GOT3 (cell line): Measurements from ENCODE around the gene SEPTIN3.

ENCODE experiments used
- DNase-seq: peaks from one replicate; lab custom pipeline; 2025; ENCODE audit warnings: mixed read lengths; lab: John Stamatoyannopoulos, UW

The SEPTIN3 gene, protein sequence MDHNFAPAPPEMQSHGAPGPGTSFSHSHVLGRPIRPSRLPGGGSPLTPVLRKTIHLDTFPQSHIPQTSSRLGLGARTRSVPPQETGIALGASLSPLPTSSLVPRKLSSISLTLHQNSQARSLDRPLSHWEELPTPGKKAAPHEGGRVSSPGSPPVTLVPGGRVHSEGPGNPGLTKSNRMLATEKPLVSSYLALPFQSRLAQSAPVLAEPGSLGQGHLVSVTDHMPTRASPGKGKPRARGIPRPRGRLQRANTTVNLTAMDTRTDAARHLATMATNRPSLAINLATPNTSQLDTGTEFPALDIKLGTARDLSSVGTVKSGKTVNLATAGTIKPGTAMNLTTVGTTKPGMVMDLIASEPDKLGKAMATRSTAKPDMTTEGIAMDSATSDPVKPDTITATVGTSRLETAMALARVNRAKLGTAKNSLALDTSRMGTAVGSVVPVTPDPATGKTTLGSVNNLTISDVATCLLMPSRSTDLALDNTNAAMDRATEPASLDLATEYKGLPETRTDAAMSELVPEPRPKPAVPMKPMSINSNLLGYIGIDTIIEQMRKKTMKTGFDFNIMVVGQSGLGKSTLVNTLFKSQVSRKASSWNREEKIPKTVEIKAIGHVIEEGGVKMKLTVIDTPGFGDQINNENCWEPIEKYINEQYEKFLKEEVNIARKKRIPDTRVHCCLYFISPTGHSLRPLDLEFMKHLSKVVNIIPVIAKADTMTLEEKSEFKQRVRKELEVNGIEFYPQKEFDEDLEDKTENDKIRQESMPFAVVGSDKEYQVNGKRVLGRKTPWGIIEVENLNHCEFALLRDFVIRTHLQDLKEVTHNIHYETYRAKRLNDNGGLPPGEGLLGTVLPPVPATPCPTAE

GRCh38 chr22:41969110-41969646, at the start of gene SEPTIN3:
SEPTIN3 (plus strand) TSS chr22:41969443; CDS start chr22:41971493, 2,050 bp downstream.
- no peak for DNase-seq

DNA sequence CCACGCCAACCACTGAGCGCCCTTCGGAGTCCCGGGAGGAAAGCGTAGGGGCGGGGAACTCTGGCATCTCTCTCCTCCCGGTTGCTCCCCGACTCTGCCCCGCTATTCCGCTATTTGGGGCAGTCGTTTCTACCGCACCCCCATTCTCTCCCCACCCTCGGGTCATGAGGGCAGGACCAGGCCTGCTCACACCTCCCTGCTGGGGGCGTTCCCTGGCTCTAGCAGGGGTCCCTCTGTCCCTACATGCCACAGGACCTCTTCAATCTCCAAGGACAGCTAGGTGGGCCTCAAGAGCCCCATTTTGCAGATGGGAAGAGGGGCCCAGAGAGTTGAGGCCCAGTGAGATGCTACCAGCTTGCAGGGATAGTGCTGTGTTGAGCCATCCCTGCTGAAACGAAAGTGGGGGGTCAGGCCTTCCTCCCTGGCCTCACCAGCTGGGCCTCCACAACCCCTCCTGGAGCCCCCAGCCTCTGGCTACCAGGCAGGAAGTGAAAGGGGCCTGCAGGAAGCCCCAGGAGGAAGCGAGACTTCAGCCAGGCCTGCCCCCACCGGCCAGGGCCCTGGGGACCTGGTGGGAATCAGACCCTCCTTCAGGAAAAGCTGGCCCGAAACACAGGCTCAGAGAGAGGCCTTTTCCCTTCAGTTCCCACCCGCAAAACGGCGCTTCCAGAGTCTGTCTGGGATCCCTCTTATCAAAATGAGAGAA, 48.8 kb upstream of the SEPTIN3 start:
- no peak for DNase-seq

DNA sequence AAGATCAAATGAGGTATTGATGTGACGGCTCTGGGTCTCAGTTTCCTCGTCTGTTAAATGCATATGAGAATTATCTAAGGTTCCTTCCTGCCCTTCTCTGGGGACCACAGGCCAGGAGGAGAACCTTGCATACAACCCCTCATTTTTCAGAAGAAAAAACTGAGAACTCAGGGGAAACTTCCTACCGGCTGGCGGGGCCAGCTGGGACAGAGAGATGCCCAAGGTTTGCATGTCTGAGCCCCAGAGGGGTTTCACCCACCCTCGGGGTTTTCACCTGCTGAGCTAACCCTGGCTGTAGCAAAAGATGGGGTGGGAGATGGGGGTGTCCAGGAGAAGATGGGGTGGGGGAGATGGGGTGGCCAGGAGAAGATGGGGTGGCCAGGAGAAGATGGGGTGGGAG, 46.9 kb upstream of the SEPTIN3 start:
- no peak for DNase-seq

DNA sequence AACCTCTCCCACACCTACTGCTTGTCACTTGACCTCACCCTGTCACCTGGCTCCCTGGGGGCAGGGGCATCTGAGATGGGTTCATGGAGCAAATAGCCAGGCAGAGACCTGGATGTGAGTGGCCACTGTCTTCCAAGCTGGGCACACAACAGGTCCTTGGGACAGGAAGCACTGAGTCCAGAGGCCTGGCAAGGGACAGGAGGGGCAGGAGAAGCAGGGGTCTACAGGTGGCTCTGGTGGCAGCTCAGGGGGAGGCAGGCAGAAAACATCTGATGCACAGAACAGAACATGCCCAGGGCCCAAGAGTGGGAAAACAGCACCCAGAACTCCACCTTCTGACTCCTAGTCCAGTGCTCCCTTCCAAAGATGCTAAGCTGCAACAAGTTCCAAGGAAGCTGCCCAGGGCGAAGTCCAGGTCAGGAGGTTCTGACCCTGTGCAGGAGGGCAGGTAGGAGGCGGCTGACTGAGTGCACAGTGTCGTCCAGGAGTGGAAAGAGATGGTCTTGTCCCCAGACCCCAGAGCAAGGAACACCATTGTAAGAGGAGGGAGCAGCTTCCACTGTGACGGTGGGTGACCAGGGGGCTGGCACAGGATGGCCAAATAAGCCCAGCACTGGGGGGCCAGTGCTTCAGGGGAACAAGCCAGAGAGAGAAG, 46.2 kb upstream of the SEPTIN3 start:
- DNase-seq = no peak

GRCh38 chr22:41923595-41924276, 45.5 kb upstream of the SEPTIN3 start:
- no peak for DNase-seq

GRCh38 chr22:41925783-41926460, 43.3 kb upstream of the SEPTIN3 start:
- no peak for DNase-seq

GRCh38 chr22:41927813-41928212, 41.4 kb upstream of the SEPTIN3 start:
- DNase-seq = no peak

DNA sequence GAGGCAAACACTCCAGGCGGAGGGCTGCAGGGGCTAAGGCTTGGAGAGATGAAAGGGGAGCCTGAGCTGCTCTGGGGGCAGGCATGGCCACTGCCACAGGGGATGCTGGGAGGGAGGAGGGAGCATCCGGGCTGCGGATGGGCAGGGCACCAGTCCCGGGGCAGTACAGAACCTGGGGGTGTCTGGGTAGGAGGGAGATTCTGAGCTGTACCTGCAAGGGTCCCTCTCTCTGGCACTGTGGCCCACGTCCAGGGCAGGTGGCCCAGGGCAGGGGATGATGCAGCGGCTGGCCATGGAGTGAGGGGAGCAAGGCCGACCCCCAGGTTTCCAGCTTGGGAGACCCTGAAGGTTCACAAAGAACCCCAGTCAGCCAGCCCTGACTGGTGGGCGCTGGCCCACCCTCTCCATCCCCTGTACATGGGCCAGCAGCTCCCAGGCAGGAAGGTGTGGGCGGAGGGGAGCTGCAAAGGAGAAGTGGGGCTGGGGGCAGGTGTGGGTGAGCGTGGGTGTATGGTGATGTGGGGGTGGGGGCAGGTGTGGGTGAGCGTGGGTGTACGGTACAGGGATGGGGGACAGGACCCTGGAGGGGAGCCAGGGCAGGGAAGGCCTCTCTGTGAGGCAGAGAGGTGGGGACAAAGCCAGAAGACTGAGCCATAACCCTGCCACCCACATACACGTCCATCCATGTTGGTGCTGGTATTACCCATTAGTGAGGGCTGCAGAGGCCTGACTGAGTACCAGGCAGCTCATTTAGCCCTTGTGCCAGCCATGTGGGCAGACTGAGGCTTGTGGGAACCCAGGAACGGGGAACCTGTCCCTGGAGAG, 40.4 kb upstream of the SEPTIN3 start:
- DNase-seq = no peak

DNA sequence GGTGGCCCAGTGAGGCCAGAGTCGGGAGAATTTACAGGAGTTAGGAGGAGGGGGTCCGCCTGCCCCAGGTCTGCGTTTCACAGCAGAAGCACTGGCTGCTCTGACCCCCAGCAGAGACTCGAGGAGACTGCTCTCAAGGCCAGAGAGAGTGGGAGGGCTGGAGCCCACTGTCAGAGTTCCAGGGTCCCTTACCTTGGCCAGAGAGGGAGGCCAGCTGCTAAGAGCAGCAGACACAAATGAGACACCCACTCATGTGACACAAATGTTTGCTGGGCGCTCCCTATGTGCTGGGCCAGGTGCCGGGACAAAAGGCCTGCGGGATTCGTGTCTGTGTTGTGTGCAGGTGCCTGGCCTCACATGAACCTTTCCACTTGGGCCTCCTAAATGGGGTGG, 39.8 kb upstream of the SEPTIN3 start:
- DNase-seq = no peak

DNA sequence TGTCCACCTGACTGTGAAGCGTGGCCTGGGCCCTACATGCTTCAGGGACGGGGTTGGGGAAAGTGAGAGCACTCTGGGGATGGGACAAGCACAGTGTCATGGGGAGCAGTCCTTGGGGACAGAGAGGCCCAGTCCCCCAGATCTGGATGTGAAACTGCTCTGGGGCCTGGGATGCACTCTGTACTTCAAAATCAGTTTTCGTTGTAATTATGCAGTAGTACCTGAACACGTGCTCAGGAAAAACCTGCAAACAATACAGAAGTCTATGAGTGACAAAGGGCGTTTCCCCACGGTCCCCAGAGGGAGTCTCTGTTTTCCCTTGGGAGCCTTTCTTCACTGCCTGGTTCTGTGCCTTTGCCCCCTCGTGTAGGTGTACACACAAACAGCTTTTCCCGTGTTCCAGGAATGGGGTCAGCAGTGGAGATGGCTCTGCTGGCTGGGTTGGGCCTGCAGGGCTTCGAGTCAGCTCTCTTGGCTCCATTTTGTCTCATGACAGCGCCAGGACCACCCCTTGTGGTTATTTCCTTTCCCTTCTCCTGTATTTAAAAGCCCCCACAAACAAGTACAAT, 37.5 kb upstream of the SEPTIN3 start:
- no peak for DNase-seq

DNA sequence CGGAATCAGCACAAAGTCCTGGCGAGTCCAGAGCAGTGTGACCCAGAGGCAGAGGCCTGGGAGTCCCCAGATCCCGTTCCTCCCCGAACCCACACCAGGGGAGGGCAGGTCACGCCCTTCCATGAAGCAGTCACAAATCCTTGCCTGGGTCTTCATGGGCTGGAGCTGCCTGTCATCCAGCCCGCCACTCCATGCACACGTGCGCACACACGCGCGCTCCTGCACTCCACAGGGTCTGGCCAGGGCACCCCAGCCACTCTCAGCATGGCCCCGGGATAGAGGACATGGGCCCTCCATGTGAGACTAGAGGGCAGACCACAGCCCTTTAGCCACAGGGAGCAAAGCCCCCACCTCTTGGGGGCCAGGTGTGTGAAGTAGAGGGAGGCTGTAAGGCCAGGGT, 36.9 kb upstream of the SEPTIN3 start:
- no peak for DNase-seq

DNA sequence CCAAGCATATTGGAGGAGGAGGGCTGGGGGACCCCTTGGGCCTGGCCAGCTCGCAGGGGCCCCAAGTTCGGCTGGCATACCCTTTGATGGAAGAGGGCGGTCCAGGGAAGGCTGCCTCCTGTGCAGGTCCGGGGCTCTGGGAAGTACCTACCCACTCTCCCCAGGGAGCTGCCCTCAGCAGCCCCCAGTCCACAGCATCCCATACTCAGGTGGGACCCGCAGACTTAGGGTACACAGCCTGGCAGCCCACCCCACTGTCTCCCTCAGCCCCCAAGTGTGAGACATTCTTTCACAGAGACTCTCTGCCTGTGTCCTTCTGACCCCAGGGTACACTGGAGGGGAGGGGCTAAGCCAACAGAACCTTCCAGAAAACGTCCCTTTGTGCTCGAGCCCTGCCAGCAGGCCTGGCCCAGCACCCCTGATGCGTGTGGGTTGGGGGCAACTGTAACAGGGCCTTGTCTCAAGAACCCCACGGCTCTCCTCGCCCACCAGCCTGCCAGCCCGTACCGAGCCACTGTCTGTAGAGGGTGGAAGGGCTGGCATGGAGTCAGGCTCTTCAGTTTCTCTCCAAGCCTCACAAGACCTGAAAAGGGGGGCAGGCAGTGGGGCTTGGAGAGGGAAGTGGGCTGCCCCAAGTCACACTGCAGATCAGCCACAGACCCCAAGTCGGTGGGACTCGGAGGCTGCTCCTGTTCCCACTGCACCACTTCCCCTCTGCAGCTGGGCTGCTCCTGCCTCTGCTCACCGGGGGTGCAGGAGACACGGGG, 35.6 kb upstream of the SEPTIN3 start:
- DNase-seq = no peak

GRCh38 chr22:41934284-41935014, 34.8 kb upstream of the SEPTIN3 start:
- DNase-seq = no peak

DNA sequence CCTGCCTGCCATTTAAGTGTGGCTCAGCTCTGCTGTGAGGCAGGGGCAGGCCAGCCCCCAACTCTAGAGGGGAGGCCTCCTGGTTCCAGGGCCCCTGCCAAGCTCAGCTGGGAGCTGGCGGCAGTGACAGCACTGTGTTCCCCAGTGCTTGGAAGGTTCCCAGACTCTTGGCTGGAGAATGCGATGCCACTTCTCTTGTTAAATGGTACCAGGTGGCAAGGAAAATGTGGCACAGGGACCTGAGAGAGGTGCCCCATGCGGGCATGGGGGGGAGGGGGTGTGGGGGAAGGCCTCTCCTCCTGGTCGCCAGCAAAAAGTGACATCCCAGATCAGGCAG, 34.3 kb upstream of the SEPTIN3 start:
- DNase-seq = no peak

DNA sequence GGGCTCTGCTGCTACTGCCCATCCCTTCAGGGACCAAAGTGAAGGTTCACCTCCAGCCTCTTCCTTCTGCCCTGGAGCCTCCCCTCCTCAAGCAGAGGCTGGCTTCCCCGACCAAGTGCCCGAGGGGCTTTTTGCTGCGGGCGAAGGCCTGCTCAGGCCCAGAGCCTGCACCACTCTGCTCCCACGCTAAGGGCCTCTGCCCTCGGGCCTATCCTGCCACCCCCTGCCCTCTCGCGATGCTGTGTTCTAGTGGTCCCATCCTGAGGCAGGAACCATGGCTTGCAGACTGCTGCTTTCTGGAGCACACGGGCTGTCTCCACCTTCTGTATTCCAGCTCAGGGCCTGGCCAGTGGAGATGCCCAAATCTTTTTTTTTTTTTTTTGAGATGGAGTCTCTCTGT, 33.7 kb upstream of the SEPTIN3 start:
- no peak for DNase-seq

GRCh38 chr22:41936894-41937169, 32.4 kb upstream of the SEPTIN3 start:
- DNase-seq = no peak

GRCh38 chr22:41939981-41940831, 29.0 kb upstream of the SEPTIN3 start:
- DNase-seq = no peak
